ENCODE measurements around the gene LCN6. TPM values are rescaled to one million over a fixed set of nuclear protein-coding genes. Genes with fewer than 3 reads are reported as not detected.

Gene LCN6
- total RNA-seq, 1 experiment from 2014 or later, result not detected

DNA sequence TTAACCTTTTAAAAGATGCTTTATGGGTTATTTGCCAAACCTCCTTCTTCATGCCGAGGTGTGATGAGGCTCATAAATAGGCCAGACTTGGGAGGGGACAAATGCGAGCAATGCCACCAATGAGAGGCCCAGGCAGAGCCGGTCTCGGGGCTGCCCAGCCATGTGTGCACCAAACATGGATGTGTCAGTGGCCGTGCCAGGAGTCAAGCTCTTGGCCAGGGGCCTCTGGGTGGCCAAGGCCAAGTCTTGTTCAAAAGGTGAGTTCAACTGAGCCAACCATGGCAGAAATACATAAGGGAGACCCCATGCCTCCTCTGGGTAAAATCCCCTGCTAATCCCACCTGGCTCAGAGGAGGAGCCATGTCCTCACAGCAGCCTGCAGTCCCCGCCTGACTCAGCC, 26.9 kb upstream of the LCN6 start:
- DNase-seq, result no peak
- Histone ChIP-seq H4K5ac (ENCODE audit: insufficient read length, low read depth, low read length) (no peak overlapping the region), H3K4ac (ENCODE audit: low read depth, low read length) (no peak overlapping the region), H2AK5ac (ENCODE audit: insufficient read length, low read length) (no peak overlapping the region), H3K9me3 (ENCODE audit: control insufficient read depth, low read depth, low read length) (no peaks in the 10 kb centered on the region), H3K79me1 (ENCODE audit: insufficient read depth, low read depth, low read length, poor library complexity, severe bottlenecking) (no peaks in the 10 kb centered on the region), H4K20me1 (ENCODE audit: control insufficient read depth, insufficient read depth, insufficient read length) (no peaks in the 10 kb centered on the region), H3K27ac (ENCODE audit: insufficient read length, low read depth, low read length) (no peak overlapping the region), H3K23me2 (ENCODE audit: insufficient read length, low read depth, low read length, poor library complexity, severe bottlenecking) (no peaks in the 10 kb centered on the region), H3K4me1 (ENCODE audit: insufficient read depth, low read length) (no peaks in the 10 kb centered on the region), H4K8ac (replicated peaks; ENCODE audit: insufficient read length, low read depth, low read length) (no peak overlapping the region), H2AFZ (ENCODE audit: low read length) (no peak overlapping the region), H3K27me3 (ENCODE audit: insufficient read depth, low read length) (no peaks in the 10 kb centered on the region; the same call in 1 of the 2 replicates), H2BK120ac (ENCODE audit: low read depth, low read length, poor library complexity, severe bottlenecking) (no peak overlapping the region), H3K4me2 (ENCODE audit: insufficient read depth, insufficient read length, low read length) (no peak overlapping the region), H2BK20ac (ENCODE audit: low read depth, low read length, poor library complexity, severe bottlenecking) (no peak overlapping the region), H3K9ac (ENCODE audit: extremely low read depth, insufficient read length, low read length) (no peak overlapping the region), H3K14ac (ENCODE audit: insufficient read depth, low read length) (no peak overlapping the region), H3K56ac (ENCODE audit: insufficient read length, low read depth, low read length) (no peak overlapping the region), H2BK5ac (ENCODE audit: insufficient read length, low read length) (no peak overlapping the region), H2BK12ac (ENCODE audit: insufficient read length, low read depth, low read length) (no peak overlapping the region), H3T11ph (ENCODE audit: low read length) (no peak overlapping the region), H3K23ac (ENCODE audit: insufficient read length, low read depth, low read length) (no peak overlapping the region), H3K79me2 (ENCODE audit: insufficient read depth, low read length) (no peaks in the 10 kb centered on the region), H2BK15ac (ENCODE audit: low read depth, low read length) (no peak overlapping the region), H3K18ac (ENCODE audit: insufficient read length, low read depth, low read length) (no peak overlapping the region), H4K91ac (ENCODE audit: insufficient read length, low read depth, low read length) (no peak overlapping the region)
- no CpG with 5 or more reads among the region's 6 CpGs for WGBS (ENCODE audit: extremely low coverage, insufficient read length, low lambda C conversion rate)
- H3K9me3 Mint-ChIP-seq, result peaks cover 24 to 26% of the 10 kb centered on the region in 2 experiments
- H3K4me3 Mint-ChIP-seq, result no peak overlapping the region
- no peak overlapping the region; a peak in 1 of 7 replicates for H3K27ac Mint-ChIP-seq
- peaks cover 3% of the 10 kb centered on the region in 2 experiments for H3K4me1 Mint-ChIP-seq
- H3K27me3 Mint-ChIP-seq (ENCODE audit: low read depth), result peaks cover 48% of the 10 kb centered on the region
- peaks cover 7 to 12% (median 11%) of the 10 kb centered on the region in 3 experiments for H3K36me3 Mint-ChIP-seq (ENCODE audit: insufficient read depth in 1 of 3, low read depth in 3 of 3)
- TF ChIP-seq, protein P1, sequence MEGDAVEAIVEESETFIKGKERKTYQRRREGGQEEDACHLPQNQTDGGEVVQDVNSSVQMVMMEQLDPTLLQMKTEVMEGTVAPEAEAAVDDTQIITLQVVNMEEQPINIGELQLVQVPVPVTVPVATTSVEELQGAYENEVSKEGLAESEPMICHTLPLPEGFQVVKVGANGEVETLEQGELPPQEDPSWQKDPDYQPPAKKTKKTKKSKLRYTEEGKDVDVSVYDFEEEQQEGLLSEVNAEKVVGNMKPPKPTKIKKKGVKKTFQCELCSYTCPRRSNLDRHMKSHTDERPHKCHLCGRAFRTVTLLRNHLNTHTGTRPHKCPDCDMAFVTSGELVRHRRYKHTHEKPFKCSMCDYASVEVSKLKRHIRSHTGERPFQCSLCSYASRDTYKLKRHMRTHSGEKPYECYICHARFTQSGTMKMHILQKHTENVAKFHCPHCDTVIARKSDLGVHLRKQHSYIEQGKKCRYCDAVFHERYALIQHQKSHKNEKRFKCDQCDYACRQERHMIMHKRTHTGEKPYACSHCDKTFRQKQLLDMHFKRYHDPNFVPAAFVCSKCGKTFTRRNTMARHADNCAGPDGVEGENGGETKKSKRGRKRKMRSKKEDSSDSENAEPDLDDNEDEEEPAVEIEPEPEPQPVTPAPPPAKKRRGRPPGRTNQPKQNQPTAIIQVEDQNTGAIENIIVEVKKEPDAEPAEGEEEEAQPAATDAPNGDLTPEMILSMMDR (conservative IDR thresholded peaks at IDR 0.05), result no peak
